ENCODE data around the gene EPB41L2.
"Not testable (repeated sequence)": the region's sequence is repeated elsewhere in the genome, so short reads cannot be mapped to it uniquely, and the experiment has no call there.

EPB41L2 gene

DNA sequence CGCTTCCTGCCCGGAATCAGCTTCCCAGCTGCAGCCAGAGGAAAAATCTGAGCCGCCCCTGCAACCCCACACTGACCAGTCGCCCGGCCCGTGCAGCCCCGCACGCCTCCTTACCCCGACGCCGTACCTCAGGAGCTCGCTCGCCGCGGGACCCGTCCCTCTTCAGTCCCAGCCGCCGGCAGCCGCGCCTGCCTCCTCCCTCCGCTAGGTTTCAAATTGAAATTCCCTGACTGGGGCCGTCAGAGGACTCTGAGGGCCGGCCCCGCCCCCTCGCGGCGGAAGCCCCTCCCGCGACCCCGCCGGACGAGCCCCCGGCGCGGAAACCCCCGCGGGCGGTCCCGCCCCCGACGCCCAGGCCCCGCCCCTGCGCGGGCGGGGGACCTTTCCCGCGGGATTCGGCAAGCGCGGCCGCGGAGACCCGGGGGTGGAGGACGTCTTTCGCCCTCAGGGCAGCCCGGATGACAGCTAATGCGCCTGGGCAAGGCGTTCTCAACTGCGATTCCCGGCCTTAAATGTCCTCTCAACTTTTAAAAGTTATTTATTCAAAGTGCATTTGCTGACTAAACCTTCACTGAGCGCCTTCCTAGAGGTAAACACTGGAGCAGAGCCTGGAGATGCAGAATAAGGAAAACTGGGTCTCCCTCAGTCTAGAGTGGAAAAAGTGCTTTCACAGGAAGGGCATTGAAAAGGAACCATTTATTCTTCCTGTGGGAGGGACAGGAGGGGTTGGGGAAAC, at the start of gene EPB41L2:
TSS of gene EPB41L2 (minus strand) at position 218 of the 736 bp plus-strand sequence. CDS start 106,760 bp downstream, outside the sequence.
- Histone ChIP-seq H3K9me3 (ENCODE audit: control insufficient read depth, insufficient read depth, low read length) (no peaks in the 10 kb centered on the region), H3K36me3 (ENCODE audit: insufficient read depth, low read length) (no peaks in the 10 kb centered on the region), H3K4me1 (ENCODE audit: insufficient read depth, low read length) (peaks cover 6% of the 10 kb centered on the region), H3K9ac (ENCODE audit: low read depth, low read length) (peak within 1 kb of the TSS; percentile 68)

DNA sequence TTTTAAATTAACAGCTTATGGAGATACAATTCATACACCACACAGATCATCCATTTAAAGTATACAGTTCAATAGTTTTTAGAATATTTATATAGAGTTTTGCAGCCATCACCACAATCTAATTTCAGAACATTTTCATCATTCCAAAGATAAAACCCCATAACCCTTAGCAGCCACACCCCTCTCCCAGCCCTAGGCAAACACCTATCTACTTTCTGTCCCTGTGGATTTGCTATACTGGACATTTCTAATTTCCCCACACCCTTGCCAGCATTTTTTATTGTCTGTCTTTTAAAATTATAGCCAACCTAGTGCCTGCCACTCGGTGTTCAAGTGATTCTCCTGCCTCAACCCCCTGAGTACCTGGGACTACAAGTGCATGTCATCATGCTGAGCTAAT, 49.2 kb upstream of the EPB41L2 start:
- no peaks in the 10 kb centered on the region for H3K4me1 ChIP-seq (ENCODE audit: insufficient read depth, low read length)
- no peaks in the 10 kb centered on the region for H3K36me3 ChIP-seq (ENCODE audit: insufficient read depth, low read length)
- H3K9me3 ChIP-seq (ENCODE audit: control insufficient read depth, insufficient read depth, low read length) = no peaks in the 10 kb centered on the region
- H3K9ac ChIP-seq (ENCODE audit: low read depth, low read length) = no peak overlapping the region

DNA sequence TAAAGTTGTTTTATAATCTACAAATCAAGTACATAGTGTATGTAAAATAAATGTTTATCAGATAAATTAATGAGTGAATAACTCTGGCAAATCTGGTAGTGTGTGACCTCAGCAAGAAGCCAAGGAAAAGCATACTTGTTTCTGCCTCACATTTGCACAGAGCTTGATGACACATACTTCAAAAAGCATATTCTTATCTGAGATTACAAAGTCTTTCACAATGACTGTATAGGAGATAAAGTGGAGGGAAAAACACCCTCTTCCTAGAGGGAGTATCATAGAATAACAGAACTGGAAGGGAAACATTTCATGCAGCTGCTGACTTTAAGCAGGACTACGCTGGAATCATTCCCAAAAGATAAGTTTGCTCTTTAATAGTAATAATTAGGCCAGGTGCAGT, 44.1 kb upstream of the EPB41L2 start:
- H3K9me3 ChIP-seq (ENCODE audit: control insufficient read depth, insufficient read depth, low read length) = no peaks in the 10 kb centered on the region
- H3K9ac ChIP-seq (ENCODE audit: low read depth, low read length) = no peak overlapping the region
- no peaks in the 10 kb centered on the region for H3K36me3 ChIP-seq (ENCODE audit: insufficient read depth, low read length)
- no peaks in the 10 kb centered on the region for H3K4me1 ChIP-seq (ENCODE audit: insufficient read depth, low read length)

DNA sequence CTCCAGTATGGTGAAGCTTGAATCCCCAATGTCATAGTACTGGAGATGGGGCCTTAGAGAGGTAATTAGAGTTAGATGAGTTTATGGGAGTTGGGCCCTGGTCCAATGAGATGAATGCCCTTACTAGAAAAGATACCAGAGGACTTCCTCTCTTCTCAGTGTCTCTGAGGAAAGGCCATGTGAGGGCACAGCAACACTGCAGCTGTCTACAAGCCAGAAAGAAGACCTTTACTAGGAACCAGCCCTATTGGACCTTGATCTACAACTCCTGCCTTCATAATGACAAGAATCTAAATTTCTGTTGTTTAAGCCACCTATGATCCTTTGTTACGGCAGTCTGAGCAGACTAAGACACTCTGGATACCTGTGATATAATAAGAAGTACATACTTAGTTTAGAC, 40.9 kb upstream of the EPB41L2 start:
- Histone ChIP-seq H3K9ac (ENCODE audit: low read depth, low read length) (no peak overlapping the region), H3K9me3 (ENCODE audit: control insufficient read depth, insufficient read depth, low read length) (no peaks in the 10 kb centered on the region), H3K4me1 (ENCODE audit: insufficient read depth, low read length) (no peaks in the 10 kb centered on the region), H3K36me3 (ENCODE audit: insufficient read depth, low read length) (no peaks in the 10 kb centered on the region)

DNA sequence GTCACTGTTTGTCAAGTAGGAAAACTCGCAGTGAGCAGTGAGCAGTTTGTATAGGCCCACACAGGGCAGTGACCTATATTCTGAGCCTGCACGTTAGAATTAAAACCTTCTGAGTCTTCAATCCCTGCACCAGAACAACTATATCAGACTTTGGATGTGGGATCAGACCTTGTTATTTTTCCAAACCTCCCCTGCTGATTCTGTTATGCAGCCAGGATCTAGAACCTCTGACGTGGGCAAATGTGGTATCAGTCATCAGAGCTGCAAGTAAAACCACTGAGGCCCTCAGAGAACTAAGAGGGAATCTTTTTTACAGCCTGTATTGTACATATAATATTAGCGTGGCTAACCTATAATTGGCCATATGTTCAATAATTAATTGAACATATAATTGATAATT, 40.3 kb upstream of the EPB41L2 start:
- Histone ChIP-seq H3K4me1 (ENCODE audit: insufficient read depth, low read length) (no peaks in the 10 kb centered on the region), H3K36me3 (ENCODE audit: insufficient read depth, low read length) (no peaks in the 10 kb centered on the region), H3K9me3 (ENCODE audit: control insufficient read depth, insufficient read depth, low read length) (no peaks in the 10 kb centered on the region), H3K9ac (ENCODE audit: low read depth, low read length) (no peak overlapping the region)

DNA sequence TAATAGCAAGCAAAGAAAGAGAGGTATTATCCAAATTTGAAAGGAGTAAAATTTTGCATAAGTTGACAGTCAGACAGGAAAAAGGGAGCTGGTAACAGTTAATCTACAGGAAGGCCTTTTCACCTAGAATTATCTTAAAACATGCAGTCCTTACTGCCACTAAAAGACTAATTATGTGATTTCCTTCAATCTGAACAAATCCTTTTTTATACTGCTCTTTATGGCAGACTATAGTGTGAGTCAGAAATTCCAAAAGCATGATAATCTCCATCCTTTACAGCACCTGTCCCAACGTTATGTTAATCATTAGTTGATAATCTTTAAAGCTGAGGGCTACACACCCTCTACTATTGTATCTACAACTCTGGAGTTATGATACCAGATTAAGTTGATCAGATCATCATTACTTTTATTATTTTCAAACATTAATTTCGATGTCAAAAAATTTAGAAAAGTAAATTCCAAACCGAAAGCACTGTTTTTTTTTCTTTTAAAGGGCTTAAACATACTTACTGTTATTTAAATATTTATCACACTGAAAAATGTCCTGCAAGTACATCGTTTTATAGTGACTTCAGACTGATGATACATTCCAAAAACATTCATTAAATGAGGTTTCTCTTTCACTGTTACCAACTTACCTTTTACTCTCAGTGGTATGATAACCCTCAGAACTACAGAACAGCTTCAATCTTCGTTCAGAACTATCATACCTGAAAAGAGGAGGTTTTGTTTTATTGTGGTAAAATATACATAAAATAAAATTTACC, 39.1 kb upstream of the EPB41L2 start:
- no peaks in the 10 kb centered on the region for H3K36me3 ChIP-seq (ENCODE audit: insufficient read depth, low read length)
- no peaks in the 10 kb centered on the region for H3K9me3 ChIP-seq (ENCODE audit: control insufficient read depth, insufficient read depth, low read length)
- no peak overlapping the region for H3K9ac ChIP-seq (ENCODE audit: low read depth, low read length)
- no peaks in the 10 kb centered on the region for H3K4me1 ChIP-seq (ENCODE audit: insufficient read depth, low read length)

DNA sequence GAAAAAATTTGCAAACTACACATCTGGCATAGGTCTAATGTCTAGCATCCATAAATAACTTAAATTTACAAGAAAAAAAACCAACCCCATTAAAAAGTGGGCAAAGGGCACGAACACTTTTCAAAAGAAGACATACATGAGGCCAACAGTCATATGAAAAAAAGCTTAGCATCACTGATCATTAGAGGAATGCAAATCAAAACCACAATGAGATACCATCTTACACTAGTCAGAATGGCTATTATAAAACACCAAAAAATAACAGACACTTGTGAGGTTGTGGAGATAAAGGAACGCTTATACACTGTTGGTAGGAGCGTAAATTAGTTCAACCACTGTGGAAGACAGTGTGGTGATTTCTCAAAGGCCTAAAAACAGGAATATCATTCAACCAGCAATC, 33.7 kb upstream of the EPB41L2 start:
- Histone ChIP-seq H3K9ac (ENCODE audit: low read depth, low read length) (no peak overlapping the region), H3K36me3 (ENCODE audit: insufficient read depth, low read length) (no peaks in the 10 kb centered on the region), H3K9me3 (ENCODE audit: control insufficient read depth, insufficient read depth, low read length) (no peaks in the 10 kb centered on the region), H3K4me1 (ENCODE audit: insufficient read depth, low read length) (no peaks in the 10 kb centered on the region)

DNA sequence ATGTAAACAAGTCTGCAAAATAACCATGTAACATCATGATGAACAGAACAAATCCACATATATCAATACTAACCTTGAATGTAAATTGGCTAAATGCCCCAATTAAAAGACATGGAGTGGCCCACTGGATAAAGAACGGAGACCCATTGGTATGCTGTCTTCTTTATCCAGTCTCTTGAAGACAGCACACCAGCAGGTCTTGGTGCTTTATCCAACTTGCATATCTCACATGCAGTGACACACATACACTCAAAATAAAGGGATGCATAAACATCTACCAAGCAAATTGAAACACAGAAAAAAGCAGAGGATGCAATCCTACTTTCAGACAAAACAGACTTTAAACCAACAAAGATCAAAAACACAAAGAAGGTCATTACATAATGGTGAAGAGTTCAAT, 30.3 kb upstream of the EPB41L2 start:
- no peaks in the 10 kb centered on the region for H3K4me1 ChIP-seq (ENCODE audit: insufficient read depth, low read length)
- no peaks in the 10 kb centered on the region for H3K36me3 ChIP-seq (ENCODE audit: insufficient read depth, low read length)
- H3K9me3 ChIP-seq (ENCODE audit: control insufficient read depth, insufficient read depth, low read length) = no peaks in the 10 kb centered on the region
- no peak overlapping the region for H3K9ac ChIP-seq (ENCODE audit: low read depth, low read length)

DNA sequence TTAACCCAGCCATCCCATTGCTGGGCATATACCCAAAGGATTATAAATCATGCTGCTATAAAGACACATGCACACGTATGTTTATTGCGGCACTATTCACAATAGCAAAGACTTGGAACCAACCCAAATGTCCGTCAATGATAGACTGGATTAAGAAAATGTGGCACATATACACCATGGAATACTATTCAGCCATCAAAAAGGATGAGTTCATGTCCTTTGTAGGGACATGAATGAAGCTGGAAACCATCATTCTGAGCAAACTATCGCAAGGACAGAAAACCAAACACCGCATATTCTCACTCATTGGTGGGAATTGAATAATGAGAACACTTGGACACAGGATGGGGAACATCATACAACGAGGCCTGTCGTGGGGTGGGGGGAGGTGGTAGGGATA, 28.9 kb upstream of the EPB41L2 start:
- not testable (repeated sequence) for H3K36me3 ChIP-seq (ENCODE audit: insufficient read depth, low read length); H3K9me3 ChIP-seq (ENCODE audit: control insufficient read depth, insufficient read depth, low read length); H3K9ac ChIP-seq (ENCODE audit: low read depth, low read length); H3K4me1 ChIP-seq (ENCODE audit: insufficient read depth, low read length)

DNA sequence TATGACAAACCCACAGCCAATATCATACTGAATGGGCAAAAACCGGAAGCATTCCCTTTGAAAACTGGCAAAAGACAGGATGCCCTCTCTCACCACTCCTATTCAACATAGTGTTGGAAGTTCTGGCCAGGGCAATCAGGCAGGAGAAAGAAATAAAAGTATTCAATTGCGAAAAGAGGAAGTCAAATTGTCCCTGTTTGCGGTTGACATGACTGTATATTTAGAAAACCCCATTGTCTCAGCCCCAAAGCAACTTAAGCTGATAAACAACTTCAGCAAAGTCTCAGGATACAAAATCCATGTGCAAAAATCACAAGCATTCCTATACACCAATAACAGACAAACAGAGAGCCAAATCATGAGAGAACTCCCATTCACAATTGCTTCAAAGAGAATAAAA, 27.3 kb upstream of the EPB41L2 start:
- H3K4me1 ChIP-seq (ENCODE audit: insufficient read depth, low read length); H3K9me3 ChIP-seq (ENCODE audit: control insufficient read depth, insufficient read depth, low read length); H3K36me3 ChIP-seq (ENCODE audit: insufficient read depth, low read length); H3K9ac ChIP-seq (ENCODE audit: low read depth, low read length): not testable (repeated sequence)

DNA sequence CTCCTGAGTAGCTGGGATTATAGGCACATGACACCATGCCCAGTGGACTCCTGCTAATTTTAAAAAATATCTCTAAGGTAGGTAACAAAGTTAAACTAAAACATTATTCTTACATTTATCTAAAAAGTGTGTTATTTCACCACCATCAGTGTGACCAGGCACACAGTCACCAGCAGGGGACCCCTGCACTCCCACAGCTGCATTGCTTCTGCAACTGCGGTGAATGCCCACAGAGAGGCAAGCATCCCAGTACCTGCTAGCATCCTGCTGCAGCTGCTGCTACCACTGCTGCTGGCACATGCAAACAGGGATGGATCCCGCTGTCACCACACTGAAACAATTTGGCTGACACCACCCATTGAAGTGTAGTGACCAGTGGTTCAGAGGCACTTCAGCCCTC, 21.9 kb upstream of the EPB41L2 start:
- Histone ChIP-seq H3K9ac (ENCODE audit: low read depth, low read length) (no peak overlapping the region), H3K4me1 (ENCODE audit: insufficient read depth, low read length) (no peaks in the 10 kb centered on the region), H3K9me3 (ENCODE audit: control insufficient read depth, insufficient read depth, low read length) (peaks cover 7% of the 10 kb centered on the region), H3K36me3 (ENCODE audit: insufficient read depth, low read length) (no peaks in the 10 kb centered on the region)

DNA sequence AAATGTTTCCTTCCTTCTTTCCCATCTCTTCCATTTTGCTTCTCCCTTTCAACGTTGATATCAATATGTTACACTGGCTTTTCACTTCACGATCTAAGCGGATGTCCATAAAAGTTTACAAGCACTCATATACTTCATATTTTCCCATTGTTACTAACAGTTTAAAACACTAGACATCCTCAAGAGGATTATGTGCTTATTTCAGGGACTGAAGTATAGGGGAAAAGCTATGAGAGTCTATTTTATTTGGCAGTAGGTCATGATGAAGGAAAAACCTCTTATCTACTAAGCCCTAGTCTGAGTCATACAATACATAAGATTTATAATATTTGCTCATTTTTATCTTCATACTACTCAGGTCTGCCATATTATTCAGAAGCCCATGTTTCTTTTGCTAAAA, 20.6 kb upstream of the EPB41L2 start:
- H3K9ac ChIP-seq (ENCODE audit: low read depth, low read length) = no peak overlapping the region
- H3K4me1 ChIP-seq (ENCODE audit: insufficient read depth, low read length) = no peaks in the 10 kb centered on the region
- H3K36me3 ChIP-seq (ENCODE audit: insufficient read depth, low read length) = no peaks in the 10 kb centered on the region
- peaks cover 7% of the 10 kb centered on the region for H3K9me3 ChIP-seq (ENCODE audit: control insufficient read depth, insufficient read depth, low read length)

DNA sequence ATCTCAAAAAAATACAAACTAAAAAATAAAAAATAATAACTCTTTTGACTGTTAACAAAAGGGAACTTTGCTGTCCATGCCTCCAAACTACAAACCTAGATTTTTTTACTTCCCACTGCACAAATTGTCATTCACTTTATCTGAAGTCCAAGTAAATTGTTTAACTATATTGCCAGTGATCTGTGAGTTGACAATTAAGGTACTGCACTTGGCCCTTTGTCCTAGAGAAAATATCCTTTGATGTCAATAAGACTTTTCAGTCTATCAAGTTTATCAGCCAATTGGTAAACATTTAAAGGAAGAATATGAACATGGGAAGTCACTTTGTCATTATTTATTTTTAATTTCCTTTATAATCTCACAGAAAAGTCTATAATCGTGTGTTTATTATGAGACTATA, 19.3 kb upstream of the EPB41L2 start:
- H3K9me3 ChIP-seq (ENCODE audit: control insufficient read depth, insufficient read depth, low read length) = peaks cover 7% of the 10 kb centered on the region

DNA sequence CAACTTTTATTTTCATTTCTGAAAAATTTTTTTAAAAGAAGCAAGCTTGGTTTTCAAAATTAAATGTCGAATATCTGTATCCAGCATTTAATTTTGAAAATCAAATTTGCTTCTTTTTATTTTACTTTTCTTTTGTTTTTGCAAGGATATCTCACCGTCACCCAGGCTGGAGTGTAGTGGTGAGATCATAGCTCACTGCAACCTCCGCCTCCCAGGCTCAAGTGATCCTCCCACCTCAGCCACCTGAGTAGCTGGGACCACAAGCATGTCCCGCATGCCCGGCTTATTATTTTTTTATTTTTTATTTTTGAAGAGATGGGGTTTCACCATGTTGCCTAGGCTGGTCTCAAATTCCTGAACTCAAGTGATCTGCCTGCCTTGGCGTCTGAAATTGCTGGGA, 17.0 kb upstream of the EPB41L2 start:
- no peaks in the 10 kb centered on the region for H3K9me3 ChIP-seq (ENCODE audit: control insufficient read depth, insufficient read depth, low read length)
- no peaks in the 10 kb centered on the region for H3K36me3 ChIP-seq (ENCODE audit: insufficient read depth, low read length)
- H3K4me1 ChIP-seq (ENCODE audit: insufficient read depth, low read length) = no peaks in the 10 kb centered on the region
- H3K9ac ChIP-seq (ENCODE audit: low read depth, low read length) = no peak overlapping the region

More for the DNA sequence above, 19.3 kb upstream of the EPB41L2 start:
- Histone ChIP-seq H3K36me3 (ENCODE audit: insufficient read depth, low read length) (no peaks in the 10 kb centered on the region), H3K9ac (ENCODE audit: low read depth, low read length) (no peak overlapping the region), H3K4me1 (ENCODE audit: insufficient read depth, low read length) (no peaks in the 10 kb centered on the region)

DNA sequence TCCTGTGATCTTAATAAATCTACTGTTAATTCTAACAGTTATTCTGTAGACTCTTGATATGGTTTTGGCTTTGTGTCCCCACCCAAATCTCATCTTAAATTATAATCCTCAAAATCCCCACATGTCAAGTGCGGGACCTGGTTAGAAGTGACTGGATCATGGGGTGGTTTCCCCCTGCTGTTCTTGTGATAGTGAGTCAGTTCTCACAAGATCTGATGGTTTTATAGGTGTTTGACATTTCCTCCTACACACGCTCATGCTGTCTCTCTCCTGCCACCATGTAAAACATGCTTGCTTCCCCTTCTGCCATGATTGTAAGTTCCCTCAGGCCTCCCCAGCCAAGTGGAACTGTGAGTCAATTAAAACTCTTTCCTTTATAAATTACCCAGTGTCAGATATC, 10.5 kb upstream of the EPB41L2 start:
- Histone ChIP-seq H3K9ac (ENCODE audit: low read depth, low read length) (no peak overlapping the region), H3K9me3 (ENCODE audit: control insufficient read depth, insufficient read depth, low read length) (no peaks in the 10 kb centered on the region), H3K36me3 (ENCODE audit: insufficient read depth, low read length) (no peaks in the 10 kb centered on the region), H3K4me1 (ENCODE audit: insufficient read depth, low read length) (no peaks in the 10 kb centered on the region)

Data from ES-I3 (cell line).